Left lung (tissue), 14 donors: ENCODE measurements around the gene CGB2. TPM values are rescaled to one million over a fixed set of nuclear protein-coding genes. Genes with fewer than 3 reads are reported as not detected.
"Not testable (repeated sequence)": the region's sequence is repeated elsewhere in the genome, so short reads cannot be mapped to it uniquely, and the experiment has no call there.

Source experiments
- ATAC-seq: fragments of 200-7000 bp; cut with Tn5 transposase; one replicate; pipeline ENCODE4 v1.9.1; 2020; ENCODE audit warnings: moderate library complexity
- DNase-seq, 4 donors: peaks; one replicate each; pipeline ENCODE4 v3.0.0-alpha.2; 2013 to 2020
- H3K27ac ChIP-seq, 2 donors: fragments of 200-600 bp; sonication (generic) in 1 of 2; one replicate each; pipeline versions ENCODE4 v1.5.0 to v1.8.0; 2020 to 2021
- H3K27me3 ChIP-seq, 2 donors: fragments of 200-600 bp; sonication (generic) in 1 of 2; one replicate each; pipeline versions ENCODE4 v1.5.0 to v1.8.0; 2020 to 2021
- H3K36me3 ChIP-seq, 2 donors: fragments of 200-600 bp; sonication (generic) in 1 of 2; one replicate each; pipeline versions ENCODE4 v1.5.0 to v1.8.0; 2020 to 2021
- H3K4me1 ChIP-seq, 2 donors: fragments of 200-600 bp; one replicate each; pipeline ENCODE4 v1.8.0; 2021
- H3K4me3 ChIP-seq, 2 donors: fragments of 200-600 bp; sonication (generic) in 1 of 2; one replicate each; pipeline versions ENCODE4 v1.5.0 to v1.8.0; 2020 to 2021; ENCODE audit warnings: mild to moderate bottlenecking in 1 of 2
- H3K9me3 ChIP-seq, 2 donors: fragments of 200-600 bp; sonication (generic) in 1 of 2; one replicate each; pipeline versions ENCODE4 v1.5.0 to v1.8.0; 2020 to 2021
- intact Hi-C, 2 donors: fragments of 100-400 bp; cut with DNase I; formaldehyde crosslinking; loops; one replicate each; pipeline versions ENCODE4 v1.11.2 to v1.14.2; 2022
- long read RNA-seq, 12 donors: library from polyadenylated mRNA in 2 of 12; unstranded in 2 of 12; transcript quantifications; one replicate each; pipeline ENCODE4 v2.0.0 and lab custom pipeline, GENCODE V29; 2019 to 2026
- polyA plus RNA-seq, 6 donors: library from polyadenylated mRNA; unstranded; fragments of 120-200 nt; gene quantifications; one replicate each; pipeline ENCODE4 v1.2.1, GENCODE V29; 2013; ENCODE audit not compliant: insufficient read length in 6 of 6
- total RNA-seq, 2 donors: library from RNA; stranded (reverse); fragmentation: NEBNext Ultra II Directional; extraction: Animal tissue kit (Norgen Biotek cat#: 25700); gene quantifications; one replicate each; pipeline ENCODE4 v1.2.1, GENCODE V29; 2021
- TF ChIP-seq, protein P1 (sequence below), 2 donors: fragments of 200-600 bp; sonication (generic) in 1 of 2; IDR thresholded peaks; one replicate each; pipeline versions ENCODE4 v1.5.0 to v1.8.0; 2021; ENCODE audit warnings: antibody characterized with exemption in 2 of 2
- donor health status: DM: no; HTN: yes; CAD: no.
- donor health status: DM: no; HTN: no; CAD: no.

Gene CGB2
- total RNA-seq = not detected
- polyA plus RNA-seq = not detected
- long read RNA-seq, donor 1 = 0 reads
- long read RNA-seq, donor 2 = 0 reads
- long read RNA-seq, donor 3 = 0 reads
- long read RNA-seq, donor 4 = 0 reads
- long read RNA-seq, donor 5 = 0 reads
- long read RNA-seq, donor 6 = 0 reads
- long read RNA-seq, donor 7 = 0 reads
- long read RNA-seq, donor 8 = 0 reads
- long read RNA-seq, donor 9 = 0 reads
- long read RNA-seq, donor 10 = 0 reads
- long read RNA-seq, donor 11 = 0 reads
- long read RNA-seq, donor 12 = 0 reads

- H3K4me1 ChIP-seq, H3K27ac ChIP-seq, ATAC-seq, H3K27me3 ChIP-seq, intact Hi-C loops, H3K4me3 ChIP-seq, H3K9me3 ChIP-seq, H3K36me3 ChIP-seq: not testable (repeated sequence)
- TF ChIP-seq, protein P1, sequence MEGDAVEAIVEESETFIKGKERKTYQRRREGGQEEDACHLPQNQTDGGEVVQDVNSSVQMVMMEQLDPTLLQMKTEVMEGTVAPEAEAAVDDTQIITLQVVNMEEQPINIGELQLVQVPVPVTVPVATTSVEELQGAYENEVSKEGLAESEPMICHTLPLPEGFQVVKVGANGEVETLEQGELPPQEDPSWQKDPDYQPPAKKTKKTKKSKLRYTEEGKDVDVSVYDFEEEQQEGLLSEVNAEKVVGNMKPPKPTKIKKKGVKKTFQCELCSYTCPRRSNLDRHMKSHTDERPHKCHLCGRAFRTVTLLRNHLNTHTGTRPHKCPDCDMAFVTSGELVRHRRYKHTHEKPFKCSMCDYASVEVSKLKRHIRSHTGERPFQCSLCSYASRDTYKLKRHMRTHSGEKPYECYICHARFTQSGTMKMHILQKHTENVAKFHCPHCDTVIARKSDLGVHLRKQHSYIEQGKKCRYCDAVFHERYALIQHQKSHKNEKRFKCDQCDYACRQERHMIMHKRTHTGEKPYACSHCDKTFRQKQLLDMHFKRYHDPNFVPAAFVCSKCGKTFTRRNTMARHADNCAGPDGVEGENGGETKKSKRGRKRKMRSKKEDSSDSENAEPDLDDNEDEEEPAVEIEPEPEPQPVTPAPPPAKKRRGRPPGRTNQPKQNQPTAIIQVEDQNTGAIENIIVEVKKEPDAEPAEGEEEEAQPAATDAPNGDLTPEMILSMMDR (IDR thresholded peaks at IDR 0.05) = peak in 1 of 2 donors; percentile 25
- DNase-seq = peak in 1 of 4 donors; percentile 69
These were observed at the start of gene CGB2 for GRCh38 chr19:49031642-49032301. Gene CGB2, plus strand, starts transcription at chr19:49031890. Its CDS starts 206 bp downstream, at chr19:49032096.

GRCh38 chr19:48982280-48982679 is 49.4 kb upstream of the CGB2 start:
- H3K4me1 ChIP-seq = peaks cover 0 to 5% of the 10 kb centered on the region in 2 donors
- H3K27me3 ChIP-seq = no peaks in the 10 kb centered on the region
- ATAC-seq (no peak), DNase-seq (no peak)
- TF ChIP-seq, protein P1 (IDR thresholded peaks at IDR 0.05) = no peak
- no peak overlapping the region for H3K4me3 ChIP-seq
- intact Hi-C loops = no loop called here
- H3K9me3 ChIP-seq = no peaks in the 10 kb centered on the region
- no peak overlapping the region for H3K27ac ChIP-seq
- peaks cover 0 to 86% of the 10 kb centered on the region in 2 donors for H3K36me3 ChIP-seq

DNA sequence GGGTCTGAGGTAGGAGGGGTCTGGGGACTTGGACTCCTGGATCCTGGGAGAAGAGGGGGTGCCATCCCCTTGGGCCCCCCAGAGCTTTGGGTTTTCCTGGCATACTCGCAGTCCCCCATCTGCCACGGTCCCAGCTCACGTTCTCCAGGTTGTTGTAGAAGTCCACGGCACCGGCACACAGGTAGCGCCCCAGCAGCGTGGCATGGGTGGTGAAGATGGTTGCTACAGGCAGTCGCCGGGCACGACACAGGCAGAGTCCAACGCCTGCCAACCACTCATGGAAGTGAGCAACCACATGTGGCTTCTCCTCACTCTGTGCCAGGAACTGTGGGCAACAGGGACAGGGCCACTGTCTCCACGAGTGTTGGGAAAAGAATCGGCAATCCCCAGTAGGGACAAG is 46.0 kb upstream of the CGB2 start:
- intact Hi-C loops = no loop called here
- Histone ChIP-seq H3K36me3 (peaks cover 0 to 97% of the 10 kb centered on the region in 2 donors), H3K9me3 (no peaks in the 10 kb centered on the region)

DNA sequence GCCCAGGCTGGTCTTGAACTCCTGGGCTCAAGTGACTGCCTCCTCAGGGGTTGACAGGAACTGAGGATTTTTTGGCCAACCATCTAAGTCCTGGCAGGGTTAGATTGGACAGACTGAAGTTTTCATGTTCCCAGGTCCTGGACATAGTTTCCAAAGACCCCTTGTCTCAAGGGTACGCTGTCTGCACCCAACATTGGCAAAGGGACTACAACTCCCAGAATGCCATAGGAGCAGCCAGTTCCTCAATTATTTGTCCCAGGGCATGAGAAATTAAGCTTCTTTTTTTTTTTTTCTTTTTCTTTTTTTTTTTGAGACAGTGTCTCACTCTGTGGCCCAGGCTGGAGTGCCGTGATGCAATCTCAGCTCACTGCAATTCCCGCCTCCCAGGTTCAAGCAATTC is 45.5 kb upstream of the CGB2 start:
- no peaks in the 10 kb centered on the region for H3K27me3 ChIP-seq
- DNase-seq (no peak), ATAC-seq (no peak)
- H3K36me3 ChIP-seq = peaks cover 0 to 94% of the 10 kb centered on the region in 2 donors
- H3K9me3 ChIP-seq = no peaks in the 10 kb centered on the region
- TF ChIP-seq, protein P1 (IDR thresholded peaks at IDR 0.05) = no peak
- H3K4me1 ChIP-seq = peaks cover 2 to 14% of the 10 kb centered on the region in 2 donors
- H3K4me3 ChIP-seq = no peak overlapping the region
- H3K27ac ChIP-seq = no peak overlapping the region
- intact Hi-C loops = no loop called here

More for the DNA sequence above, 46.0 kb upstream of the CGB2 start:
- Histone ChIP-seq H3K4me3 (no peak overlapping the region), H3K4me1 (peaks cover 0 to 9% of the 10 kb centered on the region in 2 donors), H3K27me3 (no peaks in the 10 kb centered on the region), H3K27ac (no peak overlapping the region)
- DNase-seq (no peak), ATAC-seq (no peak)
- TF ChIP-seq, protein P1 (IDR thresholded peaks at IDR 0.05) = no peak

DNA sequence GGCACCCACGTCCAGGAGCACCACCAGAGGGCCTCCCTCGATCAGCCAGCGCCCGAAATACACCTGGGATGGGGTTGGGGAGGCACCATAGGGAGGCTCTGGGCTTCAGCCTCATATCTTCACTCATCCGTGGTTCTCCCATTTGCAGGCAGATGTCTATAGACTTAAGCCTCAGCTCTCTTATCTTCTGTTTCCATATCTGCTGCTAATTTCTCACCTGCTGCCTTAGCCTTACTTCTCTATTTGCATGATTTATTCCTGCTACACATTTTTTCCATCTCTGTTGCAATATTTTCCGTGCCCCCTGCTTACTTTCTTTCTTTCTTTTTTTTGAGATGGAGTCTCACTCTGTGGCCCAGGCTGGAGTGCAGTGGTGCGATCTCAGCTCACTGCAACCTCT is 44.4 kb upstream of the CGB2 start:
- no peaks in the 10 kb centered on the region for H3K9me3 ChIP-seq
- peaks cover 0 to 83% of the 10 kb centered on the region in 2 donors for H3K36me3 ChIP-seq
- peaks cover 9 to 25% of the 10 kb centered on the region in 2 donors for H3K4me1 ChIP-seq
- H3K27me3 ChIP-seq = no peaks in the 10 kb centered on the region
- ATAC-seq = no peak
- intact Hi-C loops = no loop called here
- no peak overlapping the region for H3K4me3 ChIP-seq
- DNase-seq = no peak
- no peak overlapping the region for H3K27ac ChIP-seq
- TF ChIP-seq, protein P1 (IDR thresholded peaks at IDR 0.05) = no peak
